ENCODE data around the gene CACHD1. TPM values are rescaled to one million over a fixed set of nuclear protein-coding genes. Genes with fewer than 3 reads are reported as not detected.

Gene CACHD1
- total RNA-seq, 2 experiments from 2014 or later = 0.05 TPM; not detected in 1

- no peaks in the 10 kb centered on the region for H3K36me3 Mint-ChIP-seq (ENCODE audit: low read depth)
- H3K27me3 Mint-ChIP-seq = peaks cover 12% of the 10 kb centered on the region
- H3K9me3 Mint-ChIP-seq = no peaks in the 10 kb centered on the region
- H3K4me1 Mint-ChIP-seq = no peaks in the 10 kb centered on the region
- H3K4me3 Mint-ChIP-seq = no peak overlapping the region
- ChIA-PET CTCF (no interaction called here), POLR2A (no interaction called here)
- no peak overlapping the region for H3K27ac Mint-ChIP-seq
- DNase-seq = no peak
These were observed 23.9 kb downstream of the CACHD1 start for GRCh38 chr1:64493831-64494230.

- Mint-ChIP-seq H3K4me3 (no peak overlapping the region), H3K9me3 (no peaks in the 10 kb centered on the region), H3K27me3 (peaks cover 11% of the 10 kb centered on the region), H3K36me3 (ENCODE audit: low read depth) (no peaks in the 10 kb centered on the region), H3K4me1 (no peaks in the 10 kb centered on the region), H3K27ac (no peak overlapping the region)
- POLR2A ChIA-PET = no interaction called here
- no peak for DNase-seq
- CTCF ChIA-PET = no interaction called here
These were observed 24.7 kb downstream of the CACHD1 start for GRCh38 chr1:64494659-64495058.

GRCh38 chr1:64495878-64496277, 25.9 kb downstream of the CACHD1 start:
- no peak for DNase-seq
- Mint-ChIP-seq H3K4me3 (no peak overlapping the region), H3K27ac (no peak overlapping the region), H3K36me3 (ENCODE audit: low read depth) (no peaks in the 10 kb centered on the region), H3K4me1 (no peaks in the 10 kb centered on the region), H3K9me3 (no peaks in the 10 kb centered on the region), H3K27me3 (peaks cover 14% of the 10 kb centered on the region)
- POLR2A ChIA-PET = no interaction called here
- CTCF ChIA-PET = no interaction called here

GRCh38 chr1:64496606-64497005, 26.7 kb downstream of the CACHD1 start:
- no peak overlapping the region for H3K4me3 Mint-ChIP-seq
- H3K36me3 Mint-ChIP-seq (ENCODE audit: low read depth) = no peaks in the 10 kb centered on the region
- no peak overlapping the region for H3K27ac Mint-ChIP-seq
- H3K27me3 Mint-ChIP-seq = peaks cover 15% of the 10 kb centered on the region
- H3K4me1 Mint-ChIP-seq = no peaks in the 10 kb centered on the region
- DNase-seq = no peak
- ChIA-PET CTCF (no interaction called here), POLR2A (interaction anchor here (0.9 kb wide), 1 partner anchor 12 kb away, joined by 3 read pairs; no protein-coding TSS in a partner anchor)
- no peaks in the 10 kb centered on the region for H3K9me3 Mint-ChIP-seq

GRCh38 chr1:64497088-64497883, 27.4 kb downstream of the CACHD1 start:
- H3K4me3 Mint-ChIP-seq = no peak overlapping the region
- H3K27me3 Mint-ChIP-seq = peaks cover 22% of the 10 kb centered on the region
- ChIA-PET POLR2A (interaction anchor here (0.9 kb wide), 1 partner anchor 11 kb away, joined by 3 read pairs; no protein-coding TSS in a partner anchor), CTCF (no interaction called here)
- H3K4me1 Mint-ChIP-seq = no peaks in the 10 kb centered on the region
- no peaks in the 10 kb centered on the region for H3K9me3 Mint-ChIP-seq
- no peak for DNase-seq
- H3K27ac Mint-ChIP-seq = no peak overlapping the region
- no peaks in the 10 kb centered on the region for H3K36me3 Mint-ChIP-seq (ENCODE audit: low read depth)

GRCh38 chr1:64498325-64498724, 28.4 kb downstream of the CACHD1 start:
- Mint-ChIP-seq H3K9me3 (no peaks in the 10 kb centered on the region), H3K27me3 (peaks cover 32% of the 10 kb centered on the region), H3K36me3 (ENCODE audit: low read depth) (no peaks in the 10 kb centered on the region), H3K27ac (no peak overlapping the region), H3K4me1 (no peaks in the 10 kb centered on the region), H3K4me3 (no peak overlapping the region)
- POLR2A ChIA-PET = no interaction called here
- no peak for DNase-seq
- CTCF ChIA-PET = no interaction called here

GRCh38 chr1:64499011-64499410, 29.1 kb downstream of the CACHD1 start:
- POLR2A ChIA-PET = no interaction called here
- Mint-ChIP-seq H3K27ac (no peak overlapping the region), H3K9me3 (no peaks in the 10 kb centered on the region), H3K36me3 (ENCODE audit: low read depth) (no peaks in the 10 kb centered on the region), H3K4me3 (no peak overlapping the region), H3K27me3 (peaks cover 38% of the 10 kb centered on the region), H3K4me1 (no peaks in the 10 kb centered on the region)
- no peak for DNase-seq
- CTCF ChIA-PET = no interaction called here

- Mint-ChIP-seq H3K36me3 (ENCODE audit: low read depth) (no peaks in the 10 kb centered on the region), H3K9me3 (no peaks in the 10 kb centered on the region), H3K4me1 (peaks cover under 1% of the 10 kb centered on the region), H3K4me3 (no peak overlapping the region), H3K27me3 (peaks cover 45% of the 10 kb centered on the region), H3K27ac (no peak overlapping the region)
- no peak for DNase-seq
- ChIA-PET CTCF (no interaction called here), POLR2A (no interaction called here)
These were observed 30.0 kb downstream of the CACHD1 start for GRCh38 chr1:64499966-64500365.

GRCh38 chr1:64502083-64502482, 32.2 kb downstream of the CACHD1 start:
- Mint-ChIP-seq H3K27me3 (peaks cover 52% of the 10 kb centered on the region), H3K9me3 (no peaks in the 10 kb centered on the region), H3K4me3 (no peak overlapping the region), H3K4me1 (peaks cover 6% of the 10 kb centered on the region), H3K36me3 (ENCODE audit: low read depth) (no peaks in the 10 kb centered on the region), H3K27ac (no peak overlapping the region)
- CTCF ChIA-PET = no interaction called here
- POLR2A ChIA-PET = no interaction called here
- no peak for DNase-seq

GRCh38 chr1:64502931-64503330, 33.0 kb downstream of the CACHD1 start:
- H3K36me3 Mint-ChIP-seq (ENCODE audit: low read depth) = no peaks in the 10 kb centered on the region

GRCh38 chr1:64505232-64505943, 35.5 kb downstream of the CACHD1 start:
- peak; percentile 51 for DNase-seq
- Mint-ChIP-seq H3K4me3 (peak overlapping the region; percentile 69), H3K4me1 (peaks cover 6% of the 10 kb centered on the region), H3K36me3 (ENCODE audit: low read depth) (no peaks in the 10 kb centered on the region), H3K9me3 (no peaks in the 10 kb centered on the region), H3K27me3 (peaks cover 53% of the 10 kb centered on the region), H3K27ac (no peak overlapping the region)
- ChIA-PET POLR2A (no interaction called here), CTCF (no interaction called here)

More at GRCh38 chr1:64502931-64503330, 33.0 kb downstream of the CACHD1 start:
- CTCF ChIA-PET = no interaction called here
- peaks cover 56% of the 10 kb centered on the region for H3K27me3 Mint-ChIP-seq
- peaks cover 6% of the 10 kb centered on the region for H3K4me1 Mint-ChIP-seq
- no peak overlapping the region for H3K4me3 Mint-ChIP-seq
- POLR2A ChIA-PET = no interaction called here
- H3K9me3 Mint-ChIP-seq = no peaks in the 10 kb centered on the region
- no peak for DNase-seq
- no peak overlapping the region for H3K27ac Mint-ChIP-seq

- no peaks in the 10 kb centered on the region for H3K36me3 Mint-ChIP-seq (ENCODE audit: low read depth)
- H3K4me1 Mint-ChIP-seq = peaks cover 6% of the 10 kb centered on the region
- peak overlapping the region; percentile 69 for H3K4me3 Mint-ChIP-seq
- ChIA-PET POLR2A (no interaction called here), CTCF (no interaction called here)
- H3K27ac Mint-ChIP-seq = no peak overlapping the region
- no peak for DNase-seq
- peaks cover 55% of the 10 kb centered on the region for H3K27me3 Mint-ChIP-seq
- no peaks in the 10 kb centered on the region for H3K9me3 Mint-ChIP-seq
These were observed 36.2 kb downstream of the CACHD1 start for GRCh38 chr1:64505944-64506655.

GRCh38 chr1:64508629-64509028, 38.7 kb downstream of the CACHD1 start:
- Mint-ChIP-seq H3K4me1 (peaks cover 6% of the 10 kb centered on the region), H3K36me3 (ENCODE audit: low read depth) (no peaks in the 10 kb centered on the region), H3K27me3 (peaks cover 38% of the 10 kb centered on the region), H3K27ac (no peak overlapping the region), H3K9me3 (no peaks in the 10 kb centered on the region), H3K4me3 (no peak overlapping the region)
- ChIA-PET CTCF (no interaction called here), POLR2A (interaction anchor here (0.6 kb wide), 1 partner anchor 12 kb away, joined by 3 read pairs; no protein-coding TSS in a partner anchor)
- DNase-seq = no peak

All from activated CD4-positive, alpha-beta memory T cell treated with anti-CD3 and anti-CD28 coated beads, Interleukin-2, amount 10 ng/mL, durations not matched to agents 7 days and 5 days (primary cell).